ENCODE results near the gene ZNF205.
A peak's percentile ranks its signal among the peaks of the same experiment; 100 is the strongest.
"Not testable (repeated sequence)": the region's sequence is repeated elsewhere in the genome, so short reads cannot be mapped to it uniquely, and the experiment has no call there.

ZNF205 gene

GRCh38 chr16:3152027-3152276 is 39.6 kb downstream of the ZNF205 start:
- no peak for DNase-seq

DNA sequence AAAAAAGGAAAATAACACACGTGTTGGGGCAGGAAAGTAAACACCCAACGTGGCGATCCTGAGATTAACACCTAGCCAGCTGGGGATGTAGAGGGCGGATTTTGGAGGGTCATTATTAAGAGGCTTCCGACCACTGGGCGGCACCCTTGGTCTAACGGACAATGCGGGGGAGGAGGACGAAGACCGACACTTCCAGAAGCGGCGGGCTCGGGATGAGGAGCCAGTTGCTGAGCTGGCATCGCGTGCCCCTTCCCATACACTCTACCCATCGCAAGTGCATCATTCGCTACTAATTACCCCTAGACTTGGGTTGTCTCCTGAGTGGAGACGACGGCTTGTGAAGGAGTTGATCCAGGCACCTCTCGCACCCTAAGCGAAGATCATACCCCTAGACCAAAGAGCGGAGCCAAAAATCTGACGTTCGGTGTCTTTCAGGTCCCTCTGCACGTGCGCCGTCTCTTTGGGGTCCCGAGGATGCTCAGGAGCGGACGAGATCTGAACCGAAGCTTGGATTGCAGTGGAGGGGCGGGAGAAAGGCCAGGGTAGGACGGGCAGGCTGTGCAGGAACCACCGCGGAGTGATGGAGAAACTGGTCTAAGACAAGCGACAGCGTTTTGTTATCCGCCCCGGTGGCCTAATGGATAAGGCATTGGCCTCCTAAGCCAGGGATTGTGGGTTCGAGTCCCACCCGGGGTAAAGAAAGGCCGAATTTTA is 40.0 kb downstream of the ZNF205 start:
- peak; percentile 69 for DNase-seq

DNA sequence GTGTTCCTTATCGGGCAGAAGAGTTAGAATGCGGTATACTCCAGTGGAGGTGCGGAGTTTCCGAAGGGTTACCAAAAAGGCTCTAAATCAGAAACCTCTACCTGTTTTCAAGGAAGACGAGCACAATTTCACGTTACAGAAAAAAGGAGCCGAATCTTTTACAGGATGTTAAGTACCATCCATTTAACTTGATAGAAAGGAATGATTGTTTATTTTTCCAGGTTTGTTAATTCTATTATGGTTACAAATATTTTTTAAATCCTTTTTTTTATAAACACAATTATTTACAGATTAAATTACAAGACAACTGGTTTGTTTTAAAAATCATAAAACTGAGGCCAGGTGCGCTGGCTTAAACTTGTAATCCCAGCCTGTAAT is 40.6 kb downstream of the ZNF205 start:
- no peak for DNase-seq

DNA sequence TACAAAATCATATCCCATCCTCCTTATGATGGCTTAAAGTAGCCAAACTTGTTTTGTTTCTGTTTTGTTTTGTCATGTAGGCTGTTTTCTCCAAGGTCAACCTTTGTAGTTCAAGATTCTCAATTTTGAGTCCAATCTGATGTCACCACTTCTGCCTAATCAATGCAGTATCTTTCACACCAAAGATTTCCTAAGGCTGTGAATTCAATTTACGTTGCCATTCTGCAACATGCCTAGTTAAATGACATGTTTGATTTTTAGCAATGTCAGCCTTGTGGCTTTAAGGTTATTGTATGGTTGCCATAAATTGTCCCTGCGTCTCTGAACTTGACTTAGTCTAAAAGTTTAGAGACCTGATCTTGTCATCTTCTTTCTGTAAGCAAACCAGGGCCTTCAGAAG is 42.8 kb downstream of the ZNF205 start:
- no peak for DNase-seq

GRCh38 chr16:3155972-3156371 is 43.6 kb downstream of the ZNF205 start:
- DNase-seq = no peak

DNA sequence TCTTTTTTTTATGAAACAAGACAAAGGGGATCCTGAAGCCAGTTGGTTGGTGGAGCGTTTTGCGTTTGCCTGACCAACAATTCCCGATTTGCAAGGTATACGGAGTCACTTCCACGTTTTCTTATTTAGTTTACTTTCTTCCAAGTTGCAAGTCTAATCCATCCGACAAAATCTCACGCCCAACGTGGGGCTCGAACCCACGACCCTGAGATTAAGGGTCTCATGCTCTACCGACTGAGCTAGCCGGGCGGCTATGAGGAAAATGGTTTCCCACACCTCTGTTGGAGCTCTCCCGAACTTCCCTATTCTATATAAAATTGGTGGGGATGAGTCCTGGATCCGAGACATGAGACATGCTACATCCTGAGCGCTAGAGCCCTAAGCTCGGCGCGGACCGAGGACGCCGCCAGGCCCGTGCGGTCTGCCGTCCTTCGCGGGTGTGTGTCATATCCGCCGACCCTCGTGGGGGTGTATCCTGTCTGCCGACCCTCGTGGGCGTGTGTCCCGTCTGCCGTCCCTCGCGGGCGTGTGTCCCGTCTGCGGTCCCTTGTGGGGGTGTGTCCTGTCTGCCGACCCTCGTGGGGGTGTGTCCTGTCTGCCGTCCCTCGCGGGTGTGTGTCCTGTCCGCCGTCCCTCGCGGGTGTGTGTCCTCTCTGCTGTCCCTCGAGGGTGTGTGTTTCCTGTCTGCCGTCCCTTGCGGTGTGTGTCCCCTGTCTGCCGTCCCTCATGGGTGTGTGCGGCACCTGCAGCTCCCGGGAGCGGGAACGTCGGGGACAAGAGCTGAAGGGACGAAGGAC is 45.0 kb downstream of the ZNF205 start:
- peak; percentile 39 for DNase-seq

- no peak for DNase-seq
Measured at GRCh38 chr16:3158026-3158509, 45.7 kb downstream of the ZNF205 start.

GRCh38 chr16:3158510-3159314 is 46.3 kb downstream of the ZNF205 start:
- DNase-seq = peak; percentile 21

- no peak for DNase-seq
Measured at GRCh38 chr16:3161235-3162018, 49.0 kb downstream of the ZNF205 start.

DNA sequence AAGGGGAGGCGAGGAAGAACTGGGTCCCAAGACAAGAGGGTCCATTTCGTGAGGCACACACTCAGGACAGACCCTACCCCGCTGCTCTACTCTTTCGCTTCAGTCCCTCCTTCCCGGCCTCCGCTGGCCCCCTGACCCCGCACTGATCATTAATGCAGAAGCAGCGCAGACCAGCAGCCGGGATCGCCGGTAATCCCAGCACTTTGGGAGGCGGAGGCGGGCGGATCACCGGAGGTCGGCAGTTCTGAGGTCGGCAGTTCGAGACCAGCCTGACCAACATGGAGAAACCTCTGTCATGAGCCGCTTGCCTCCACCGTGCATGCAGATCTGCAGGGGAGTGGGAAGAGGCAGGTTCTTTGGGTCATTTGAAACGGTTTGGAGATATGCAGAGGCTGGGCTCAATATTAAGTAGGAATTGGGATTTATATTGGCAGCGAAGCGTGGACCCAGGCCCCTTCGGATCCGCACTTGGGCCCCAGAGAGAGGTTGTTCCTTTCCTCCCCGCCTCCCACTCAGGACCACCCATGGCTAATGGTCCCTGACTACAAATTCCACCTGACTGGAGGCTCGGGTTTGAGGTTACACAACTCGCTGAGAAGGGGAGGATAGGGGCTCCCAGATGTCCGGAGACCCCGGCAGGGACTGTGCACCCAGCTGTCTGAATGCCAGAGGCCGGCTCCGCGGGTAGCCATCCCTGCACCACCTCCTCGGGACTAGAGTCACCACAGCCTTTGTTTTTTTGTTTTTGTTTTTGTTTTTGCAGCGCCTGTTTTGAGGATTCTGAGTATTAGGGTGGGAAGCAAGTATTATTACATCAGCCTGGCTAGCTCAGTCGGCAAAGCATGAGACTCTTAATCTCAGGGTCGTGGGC is 52.0 kb downstream of the ZNF205 start:
- DNase-seq = no peak

DNA sequence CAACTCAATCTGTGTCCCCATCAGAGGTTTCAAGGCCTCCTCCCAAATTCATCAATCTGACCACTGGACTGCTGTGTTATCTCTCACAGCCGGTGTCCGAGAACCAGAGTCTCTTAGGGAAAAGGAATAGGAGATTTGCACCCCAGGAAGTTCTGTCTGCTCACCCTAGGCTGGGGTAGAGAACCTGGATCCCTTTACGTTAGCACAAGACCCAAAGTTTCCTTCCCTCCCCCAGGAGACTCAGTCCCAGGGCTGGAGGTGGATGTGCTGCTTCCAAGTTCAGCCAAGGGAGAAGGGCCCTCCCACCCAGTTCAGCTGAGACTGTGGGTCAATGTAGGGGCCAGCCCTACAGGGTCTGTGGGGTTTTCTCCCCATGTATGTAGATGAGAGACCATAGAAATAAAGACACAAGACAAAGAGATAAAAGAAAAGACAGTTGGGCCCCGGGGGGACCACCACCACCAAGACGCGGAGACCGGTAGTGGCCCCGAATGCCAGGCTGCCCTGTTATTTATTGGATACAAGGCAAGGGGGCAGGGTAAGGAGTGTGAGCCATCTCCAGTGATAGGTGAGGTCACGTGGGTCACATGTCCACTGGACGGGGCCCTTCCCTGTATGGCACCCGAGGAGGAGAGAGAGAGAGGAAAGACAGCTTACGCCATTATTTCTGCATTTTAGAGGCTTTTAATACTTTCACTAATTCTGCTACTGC is 52.9 kb downstream of the ZNF205 start:
- DNase-seq = no peak

GRCh38 chr16:3166505-3166886 is 54.1 kb downstream of the ZNF205 start:
- DNase-seq = no peak

- DNase-seq = not testable (repeated sequence)
Measured at GRCh38 chr16:3168729-3169128, 56.3 kb downstream of the ZNF205 start.
